NCI-H1417 treated with DMSO at 0.1 percent for 48 hours (cell line): ENCODE data around the gene ERICH2.
"Not testable (repeated sequence)": the region's sequence is repeated elsewhere in the genome, so short reads cannot be mapped to it uniquely, and the experiment has no call there.

Experiments used
- DNase-seq: peaks from one replicate; lab custom pipeline; 2025; lab: John Stamatoyannopoulos, UW

ERICH2 gene, protein sequence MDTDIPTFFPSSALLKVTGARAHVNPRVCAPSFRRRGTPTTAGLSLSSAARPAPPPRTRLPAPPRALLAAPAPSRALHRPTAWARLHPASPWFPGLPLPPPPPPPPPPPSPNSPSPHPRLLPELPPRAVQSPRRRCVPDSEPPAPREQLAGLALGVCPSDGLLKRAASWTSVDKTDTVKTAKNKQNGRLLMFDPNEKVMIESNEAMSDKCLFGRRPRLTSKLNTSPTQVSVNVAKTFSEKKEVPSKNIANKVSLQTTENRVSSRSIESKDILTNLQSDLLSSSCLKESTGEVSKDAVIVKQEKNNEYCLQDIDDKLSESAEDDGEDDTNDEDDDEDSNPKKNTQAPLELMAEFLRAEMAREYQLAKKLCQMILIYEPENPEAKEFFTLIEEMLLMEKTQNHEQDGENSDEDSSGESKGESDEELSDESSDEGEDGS

GRCh38 chr2:170770008-170770605 lies at the start of gene ERICH2:
Gene ERICH2, plus strand, starts transcription at chr2:170770378. Its CDS starts 304 bp downstream, at chr2:170770682.
- DNase-seq, result no peak

DNA sequence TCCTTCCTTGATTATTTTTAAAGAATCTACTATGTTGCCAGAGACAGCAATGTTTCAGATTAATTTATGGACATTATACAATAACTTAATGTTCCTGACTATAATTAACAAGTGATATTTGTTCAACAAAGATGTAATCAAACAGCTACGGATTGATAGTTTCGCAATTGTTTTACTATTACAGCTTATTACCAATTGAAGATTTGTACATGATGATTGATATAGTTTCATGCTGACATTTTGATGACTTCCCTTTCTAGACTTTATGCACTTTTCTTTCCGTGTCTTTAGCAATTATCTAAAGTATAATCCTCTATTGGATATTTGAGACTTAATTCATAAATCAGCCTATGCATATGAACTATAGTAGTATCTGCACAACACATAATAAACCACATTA lies 48.5 kb upstream of the ERICH2 start:
- DNase-seq, result no peak

GRCh38 chr2:170722301-170722700 lies 47.9 kb upstream of the ERICH2 start:
- DNase-seq, result no peak

DNA sequence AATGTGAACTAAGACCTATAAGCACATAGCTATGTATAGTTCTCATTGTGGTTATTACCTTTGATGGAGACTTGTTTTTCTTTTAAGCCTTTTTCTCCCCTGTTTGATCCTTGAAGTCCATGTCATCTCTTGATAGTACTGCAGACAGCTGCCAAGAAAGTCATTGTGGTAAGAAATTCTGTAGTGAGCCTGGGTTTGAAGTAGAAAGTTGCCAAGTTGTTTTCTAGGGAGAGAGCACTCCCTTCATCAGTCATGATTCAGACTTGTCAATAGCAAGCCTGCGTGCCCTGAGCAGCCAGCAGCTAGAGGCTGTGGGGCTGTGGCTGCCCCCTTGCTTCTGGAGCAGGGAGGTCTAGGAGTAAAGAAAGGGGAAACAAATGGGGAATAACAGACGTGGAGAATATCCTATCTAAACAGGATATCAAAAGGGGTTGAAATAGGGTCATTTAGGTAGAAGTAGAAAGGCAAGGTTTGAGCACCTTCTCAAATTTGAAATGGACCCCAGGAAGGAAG lies 46.7 kb upstream of the ERICH2 start:
- no peak for DNase-seq

DNA sequence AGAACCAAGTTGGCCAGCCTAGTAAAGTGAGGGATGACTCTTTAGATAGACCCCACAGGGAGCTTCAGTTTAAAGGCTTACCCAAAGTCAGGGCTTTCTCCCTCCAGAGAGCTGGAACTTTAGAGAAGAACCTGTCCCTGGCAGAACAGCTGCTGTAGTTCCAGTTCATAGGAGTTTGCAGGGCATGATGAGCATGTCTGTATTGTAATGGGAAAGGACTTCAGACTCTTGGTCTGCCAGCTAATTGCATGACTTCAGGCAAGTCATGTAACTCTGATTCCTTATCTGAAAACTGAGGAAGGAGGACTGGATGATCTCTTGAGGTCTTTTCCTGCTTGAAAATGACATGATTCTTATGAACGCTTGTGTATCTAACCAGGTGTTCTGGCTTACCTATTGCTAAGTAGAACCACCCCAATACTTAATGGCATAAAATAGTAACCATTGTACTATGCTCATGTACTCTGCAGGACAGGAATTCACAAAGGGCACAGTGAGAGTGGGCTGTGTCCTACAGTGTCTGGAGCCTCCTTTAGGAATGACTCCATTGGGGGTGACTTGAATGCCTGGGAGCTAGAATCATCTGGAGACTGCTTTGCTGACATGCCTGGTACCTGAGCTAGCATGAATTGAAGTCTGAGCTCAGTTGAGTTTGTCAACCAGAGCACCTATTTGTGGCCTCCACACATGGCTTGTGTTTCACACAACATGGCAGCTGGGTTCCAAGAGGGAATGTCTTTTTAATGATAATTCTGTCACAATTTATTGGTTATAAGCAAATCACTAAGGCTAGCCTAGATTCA lies 36.2 kb upstream of the ERICH2 start:
- DNase-seq, result no peak

GRCh38 chr2:170734601-170735000 lies 35.6 kb upstream of the ERICH2 start:
- not testable (repeated sequence) for DNase-seq

DNA sequence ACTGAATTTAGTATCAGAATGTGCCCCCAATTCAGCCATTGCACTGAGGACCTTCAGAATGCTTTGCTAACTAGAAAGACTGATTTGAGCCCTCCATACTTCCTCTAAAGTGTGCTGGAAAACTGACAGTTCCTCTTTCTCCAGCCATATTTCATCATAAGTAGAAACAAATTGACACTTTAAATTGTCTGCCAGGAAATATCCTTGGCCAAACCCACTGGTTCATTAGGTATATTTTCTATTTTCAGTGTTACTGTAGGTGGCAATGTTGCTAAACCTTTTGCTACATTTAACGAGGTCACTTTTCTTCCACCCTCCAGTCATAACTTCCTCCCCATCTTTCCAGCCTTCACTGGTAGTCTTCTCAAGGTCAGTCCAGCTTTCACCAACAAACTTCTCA lies 33.5 kb upstream of the ERICH2 start:
- no peak for DNase-seq

GRCh38 chr2:170737406-170737805 lies 32.8 kb upstream of the ERICH2 start:
- no peak for DNase-seq

DNA sequence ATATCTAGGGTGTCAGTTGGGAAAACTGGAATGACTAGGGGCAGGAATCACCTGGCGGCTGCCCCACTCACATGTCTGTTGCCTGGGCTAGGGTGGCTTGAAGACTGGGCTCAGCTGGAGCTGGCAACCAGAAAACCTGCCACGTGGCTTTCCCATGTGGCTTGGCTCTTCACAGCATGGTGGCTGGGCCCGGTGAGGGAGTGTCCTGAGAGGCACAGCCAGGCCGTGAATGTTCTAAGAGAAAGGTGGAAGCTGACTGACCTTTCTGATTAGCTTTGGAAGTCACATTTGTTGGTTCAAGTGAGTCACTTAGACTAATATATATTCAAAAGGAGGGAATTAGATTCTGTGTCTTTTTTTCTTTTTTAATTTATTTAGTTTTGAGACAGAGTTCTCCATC lies 32.4 kb upstream of the ERICH2 start:
- no peak for DNase-seq

DNA sequence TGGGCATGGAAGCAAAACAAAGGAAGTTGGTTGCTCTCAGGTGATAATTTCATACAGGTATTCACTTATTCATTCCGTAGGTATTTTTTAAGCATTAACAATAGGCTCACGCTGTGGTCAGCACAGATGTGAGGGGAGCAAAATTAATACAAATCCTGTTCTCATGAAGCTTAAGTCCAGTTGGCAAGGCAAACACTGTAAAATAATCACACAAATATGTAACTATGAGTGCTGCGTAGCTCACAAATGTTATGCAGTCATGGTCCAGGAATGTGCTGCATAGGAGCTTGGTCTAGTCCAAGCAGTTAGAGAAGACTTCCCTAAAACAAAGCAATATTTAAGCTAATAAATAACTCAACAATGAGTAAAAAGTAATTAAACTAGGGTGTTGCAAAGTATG lies 31.1 kb upstream of the ERICH2 start:
- DNase-seq, result no peak

- DNase-seq, result no peak
These were observed 30.6 kb upstream of the ERICH2 start for GRCh38 chr2:170739507-170740046.

DNA sequence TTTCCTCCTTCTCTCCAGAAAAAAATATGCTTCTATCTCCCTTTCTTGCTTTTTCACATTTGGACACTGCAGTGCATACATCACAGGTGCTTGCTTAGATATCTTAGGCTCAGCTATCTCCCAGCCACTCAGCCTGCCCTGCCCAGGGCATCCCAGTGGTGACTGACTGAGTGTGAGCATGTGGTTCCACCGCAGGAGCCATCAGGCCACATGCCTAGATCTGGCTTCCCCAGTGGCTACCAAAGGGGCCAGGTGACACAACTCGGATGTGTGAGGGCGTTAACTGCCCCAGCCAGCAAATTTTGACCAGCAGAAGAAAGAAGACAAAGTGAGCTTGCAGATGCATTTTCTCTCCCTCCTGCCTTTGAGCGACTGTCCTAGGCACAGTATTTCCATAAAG lies 29.5 kb upstream of the ERICH2 start:
- no peak for DNase-seq

DNA sequence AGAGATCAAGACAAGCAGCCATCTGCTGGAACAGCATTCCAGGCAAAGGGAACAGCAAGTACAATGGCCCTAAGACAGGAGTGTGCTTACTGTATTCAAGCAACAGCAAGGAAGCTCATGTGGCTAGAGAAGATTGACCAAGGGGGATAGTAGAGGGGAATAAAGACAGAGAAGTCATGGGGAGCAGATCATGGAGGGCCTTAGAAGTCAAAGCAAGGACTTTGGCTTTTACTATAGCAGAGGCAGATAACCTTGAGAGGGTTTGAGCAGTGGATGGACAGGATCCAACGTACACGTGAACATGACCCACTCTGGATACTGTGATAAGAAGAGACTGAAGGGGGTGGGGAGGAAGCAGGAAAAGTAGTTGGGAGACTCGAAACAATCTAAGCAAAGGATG lies 28.2 kb upstream of the ERICH2 start:
- no peak for DNase-seq

GRCh38 chr2:170742896-170743529 lies 27.2 kb upstream of the ERICH2 start:
- no peak for DNase-seq

DNA sequence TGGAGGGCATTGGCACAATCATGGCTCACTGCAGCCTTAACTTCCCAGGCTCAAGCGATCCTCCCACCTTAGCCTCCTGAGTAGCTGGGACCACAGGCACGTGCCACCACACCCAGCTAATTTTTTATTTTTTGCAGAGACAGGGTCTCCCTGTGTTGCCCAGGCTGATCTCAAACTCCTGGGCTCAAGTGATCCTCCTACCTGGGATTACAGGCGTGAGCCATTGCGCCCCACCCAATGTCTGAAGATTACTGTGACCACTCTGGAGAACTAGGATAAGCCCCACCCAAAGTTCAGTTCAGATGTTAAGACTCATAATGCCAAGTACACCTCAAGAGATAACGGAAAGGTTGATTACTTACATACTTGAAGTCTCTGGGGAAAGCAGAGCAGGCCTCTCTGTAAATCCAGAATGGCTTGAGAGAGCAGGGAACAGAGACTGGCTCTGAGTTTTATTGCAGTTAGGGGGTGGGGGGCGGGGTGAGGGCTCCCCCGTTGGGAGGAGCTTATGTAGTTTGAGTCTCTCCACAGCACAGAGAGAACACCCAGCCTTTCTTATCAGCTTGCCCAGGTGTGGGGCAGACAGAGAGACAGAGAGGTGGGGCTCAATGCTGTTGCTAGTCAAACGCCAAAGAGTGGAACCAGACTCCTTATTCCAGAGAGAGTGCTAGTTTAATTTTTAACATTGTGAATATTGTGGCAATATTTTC lies 26.5 kb upstream of the ERICH2 start:
- DNase-seq, result no peak

GRCh38 chr2:170744248-170745002 lies 25.8 kb upstream of the ERICH2 start:
- DNase-seq, result no peak

- DNase-seq, result no peak
These were observed 24.9 kb upstream of the ERICH2 start for GRCh38 chr2:170745305-170745704.

- DNase-seq, result no peak
These were observed 22.3 kb upstream of the ERICH2 start for GRCh38 chr2:170747921-170748320.

DNA sequence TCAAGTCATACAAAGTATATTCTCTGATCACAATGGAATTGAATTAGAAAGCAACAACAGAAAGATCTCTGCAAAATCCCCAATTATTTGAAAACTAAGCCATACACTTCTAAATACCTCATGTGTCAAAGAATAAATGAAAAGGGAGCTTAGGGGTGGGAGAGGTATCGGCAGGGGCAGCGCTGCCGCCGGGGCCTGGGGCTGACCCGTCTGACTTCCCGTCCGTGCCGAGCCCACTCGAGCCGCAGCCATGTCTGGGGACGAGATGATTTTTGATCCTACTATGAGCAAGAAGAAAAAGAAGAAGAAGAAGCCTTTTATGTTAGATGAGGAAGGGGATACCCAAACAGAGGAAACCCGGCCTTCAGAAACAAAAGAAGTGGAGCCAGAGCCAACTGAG lies 18.6 kb upstream of the ERICH2 start:
- not testable (repeated sequence) for DNase-seq

GRCh38 chr2:170761572-170761971 lies 8.6 kb upstream of the ERICH2 start:
- no peak for DNase-seq
